NCI-H1436 treated with DMSO at 0.1 percent for 48 hours (cell line): ENCODE results near the gene DLK1.

Experiments
- DNase-seq: peaks from one replicate; lab custom pipeline; 2025; lab: John Stamatoyannopoulos, UW

DLK1 gene

GRCh38 chr14:100726550-100727085 is at the start of gene DLK1:
Gene DLK1 (plus strand): TSS chr14:100726892. CDS start chr14:100727069, 177 bp downstream.
- DNase-seq, result no peak

DNA sequence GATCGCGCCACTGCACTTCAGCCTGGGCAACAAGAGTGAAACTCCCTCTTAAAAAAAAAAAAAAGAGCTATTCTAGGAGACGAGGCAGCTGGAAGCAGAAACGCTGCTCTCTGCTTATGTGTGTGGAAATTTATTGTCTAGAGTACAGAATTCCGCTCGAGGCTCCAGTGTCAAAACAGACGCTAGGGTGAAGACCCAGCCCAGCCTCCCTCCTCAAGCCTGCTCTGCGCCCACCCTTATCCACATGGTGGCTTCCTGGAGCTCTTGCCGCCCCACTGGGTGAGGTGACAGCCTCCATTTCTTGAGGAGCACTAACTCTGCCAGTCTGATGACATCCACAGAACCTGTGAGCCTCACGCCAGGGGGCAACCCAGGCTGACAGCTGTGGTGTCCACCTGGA is 49.5 kb upstream of the DLK1 start:
- no peak for DNase-seq

GRCh38 chr14:100677554-100678468 is 48.9 kb upstream of the DLK1 start:
- no peak for DNase-seq

- no peak for DNase-seq
Measured at GRCh38 chr14:100678469-100678828, 48.2 kb upstream of the DLK1 start.

DNA sequence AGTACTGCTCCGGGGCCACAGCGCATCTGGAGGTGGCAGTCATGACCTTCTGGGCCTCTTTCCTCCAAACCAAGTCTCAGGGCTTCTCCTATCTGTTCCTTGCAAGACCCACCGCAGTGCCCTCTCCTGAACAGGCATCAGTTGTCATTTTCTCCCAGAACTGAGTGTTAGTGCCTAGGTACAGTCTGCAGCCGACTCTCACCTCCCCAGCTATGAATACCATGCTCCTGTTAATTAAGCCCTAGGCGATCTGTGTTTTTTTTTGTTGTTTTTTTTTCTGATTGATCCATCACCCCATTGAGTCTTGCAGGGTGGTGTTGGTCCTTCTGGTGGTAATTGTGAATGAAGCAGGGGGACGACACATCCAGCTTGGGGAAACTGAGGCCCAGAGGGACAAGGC is 47.5 kb upstream of the DLK1 start:
- DNase-seq, result no peak

DNA sequence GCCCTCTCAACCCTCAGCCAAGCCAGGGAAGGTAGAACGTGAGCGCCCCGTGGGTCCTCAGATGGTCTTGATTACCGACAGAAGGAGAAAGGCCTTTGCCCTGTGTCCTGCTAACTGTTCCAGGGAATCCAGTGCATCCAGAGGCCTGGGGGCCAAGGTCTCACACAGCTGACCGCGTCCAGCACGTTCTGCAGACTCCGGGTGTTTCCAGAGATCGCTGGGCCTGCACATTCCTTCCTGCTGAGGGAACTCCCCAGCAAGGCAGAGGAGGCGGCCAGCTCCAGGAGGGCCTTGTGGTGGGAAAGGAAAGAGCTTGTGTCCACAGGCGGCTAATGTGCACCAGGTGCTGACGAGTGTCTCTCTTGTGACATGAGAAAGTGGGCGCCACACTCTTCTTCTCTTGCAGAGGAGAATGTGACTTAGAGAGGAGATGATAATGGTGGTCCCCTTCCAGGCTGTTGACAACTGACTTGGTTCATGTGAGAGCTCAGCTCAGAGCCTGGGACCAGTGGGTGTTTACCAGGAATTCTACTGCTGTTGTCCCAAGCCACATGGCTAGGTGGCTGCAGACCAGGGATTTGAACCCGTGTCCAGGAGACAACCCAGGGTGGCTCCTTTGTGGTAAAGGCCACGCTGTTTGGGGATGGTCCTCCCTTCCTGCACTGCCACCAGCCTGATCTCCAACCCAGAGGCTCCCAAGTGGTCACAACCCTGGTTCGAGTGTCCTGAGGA is 46.8 kb upstream of the DLK1 start:
- DNase-seq, result no peak

DNA sequence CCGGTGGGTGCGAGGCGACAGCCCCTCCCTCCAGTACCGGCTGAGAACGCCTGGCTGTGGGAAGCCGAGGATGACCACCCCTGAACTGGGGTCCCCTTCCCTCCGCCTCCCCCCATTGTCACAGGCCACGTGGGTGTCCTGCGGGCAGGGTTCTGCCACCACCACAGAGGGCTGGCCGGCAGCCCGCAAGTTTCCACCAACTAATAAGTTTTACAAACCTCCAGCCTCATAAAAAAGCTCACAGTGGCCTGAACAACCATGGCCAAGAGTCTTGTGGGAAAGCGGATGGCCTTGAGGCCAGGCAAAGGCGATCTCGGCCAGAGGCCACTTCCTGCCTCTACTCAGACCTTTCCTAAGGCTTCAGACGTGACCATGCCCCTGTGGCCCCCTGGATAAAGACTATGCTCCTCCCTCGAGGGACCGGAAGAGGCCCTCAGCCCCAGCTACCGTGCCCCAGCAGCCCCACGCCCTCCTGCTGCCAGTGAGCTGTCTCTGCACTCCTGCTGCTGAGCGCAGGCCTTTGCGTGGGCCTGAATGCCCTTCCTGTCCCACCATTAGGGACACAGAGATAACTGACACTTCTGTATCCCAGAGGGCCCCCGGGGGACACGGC is 46.1 kb upstream of the DLK1 start:
- no peak for DNase-seq

DNA sequence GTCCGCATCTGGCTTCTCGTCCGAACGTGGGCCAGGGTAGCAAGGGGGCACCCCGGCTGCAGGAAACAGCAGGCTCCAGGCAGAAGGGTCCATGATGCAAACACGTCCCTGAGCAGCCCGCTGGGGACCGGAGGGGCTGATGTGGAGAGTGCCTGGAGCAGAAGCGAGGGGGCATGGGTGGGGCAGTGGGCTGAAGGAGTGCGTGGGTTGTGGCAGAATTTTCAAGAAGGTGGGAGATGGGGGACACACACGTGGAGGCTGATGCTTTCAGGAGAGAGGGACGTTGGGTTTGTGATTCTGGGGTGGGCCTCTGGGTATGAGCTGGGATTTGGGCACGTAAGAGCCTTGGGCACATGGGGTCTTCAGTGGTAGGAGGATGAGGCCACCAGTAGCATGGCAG is 45.6 kb upstream of the DLK1 start:
- DNase-seq, result no peak

DNA sequence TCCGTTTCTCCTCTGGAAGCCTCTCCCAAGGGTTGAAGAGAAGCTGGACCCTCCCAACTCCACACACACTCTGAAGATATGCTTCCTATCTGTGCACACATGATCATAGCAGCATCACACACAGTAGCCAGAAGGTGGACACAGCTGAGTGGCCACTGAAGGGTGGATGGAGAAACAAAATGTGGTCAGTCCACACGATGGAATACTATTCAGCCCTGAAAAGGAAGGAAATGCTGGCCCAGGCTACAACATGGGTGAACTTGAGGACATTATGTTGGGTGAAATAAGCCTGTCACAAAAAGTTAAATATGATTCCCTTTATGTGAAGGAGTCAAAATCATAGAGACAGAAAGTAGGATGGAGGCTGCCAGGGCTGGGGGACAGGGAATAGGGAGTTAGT is 43.9 kb upstream of the DLK1 start:
- no peak for DNase-seq

GRCh38 chr14:100683578-100683977 is 43.1 kb upstream of the DLK1 start:
- no peak for DNase-seq

DNA sequence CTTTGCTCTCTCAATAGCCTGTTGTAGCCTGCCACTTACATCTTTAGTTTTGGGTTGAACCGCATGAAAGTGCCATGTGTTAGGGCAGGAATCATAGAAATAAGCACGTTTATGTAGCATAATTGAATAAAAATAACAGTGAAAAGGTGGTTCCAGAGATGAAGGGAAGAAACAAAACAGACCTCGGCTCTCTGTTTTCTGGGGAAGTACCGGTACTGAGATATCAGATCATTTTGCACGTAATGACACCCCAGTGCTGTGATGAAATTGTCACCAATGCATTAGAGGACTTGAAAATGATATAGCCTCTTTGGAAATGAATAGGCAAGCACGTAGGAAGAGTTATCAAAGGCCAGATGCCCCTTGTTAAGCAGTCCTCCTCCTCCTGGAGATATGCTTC is 42.5 kb upstream of the DLK1 start:
- DNase-seq, result no peak

GRCh38 chr14:100684961-100685360 is 41.7 kb upstream of the DLK1 start:
- DNase-seq, result no peak

GRCh38 chr14:100686858-100687257 is 39.8 kb upstream of the DLK1 start:
- no peak for DNase-seq

DNA sequence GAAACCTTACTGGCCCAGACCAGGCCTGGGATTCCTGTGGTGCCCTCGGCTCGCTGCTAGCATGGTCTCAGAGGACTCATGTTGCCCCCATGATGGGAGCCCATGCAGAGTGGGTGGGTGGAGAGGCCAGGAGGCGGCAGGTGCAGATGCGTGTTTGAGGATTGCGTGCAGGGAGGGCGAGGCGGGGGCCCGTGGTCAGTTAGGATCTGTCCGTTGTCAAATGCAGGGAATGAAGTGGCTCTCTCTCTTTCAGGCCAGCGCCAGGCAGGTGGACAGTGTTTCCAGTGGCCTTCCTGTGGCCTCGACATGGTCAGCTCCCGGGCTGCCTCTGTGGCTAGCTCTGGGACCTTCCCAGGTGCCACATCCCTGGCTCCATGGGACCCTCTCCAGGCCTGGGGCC is 39.3 kb upstream of the DLK1 start:
- DNase-seq, result no peak

DNA sequence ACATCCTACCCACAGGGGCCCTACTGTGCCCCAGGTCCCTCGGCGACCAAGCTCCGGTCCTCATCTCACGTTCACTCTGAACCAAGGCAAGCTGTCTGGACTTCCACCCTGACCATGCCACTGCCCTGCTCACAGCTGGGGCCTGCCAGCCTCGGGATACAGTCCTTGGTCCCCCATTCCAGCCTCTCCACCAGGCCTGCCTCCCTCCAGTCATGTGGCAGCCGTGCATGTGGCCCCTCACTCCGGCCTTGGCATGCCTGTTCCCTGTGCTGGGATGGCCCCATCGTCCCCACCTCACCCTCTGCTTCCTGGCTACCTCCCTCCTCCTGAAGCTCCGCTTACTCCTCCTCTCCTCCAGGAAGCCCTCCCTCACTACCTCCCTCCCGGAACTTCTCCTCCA is 38.6 kb upstream of the DLK1 start:
- no peak for DNase-seq

DNA sequence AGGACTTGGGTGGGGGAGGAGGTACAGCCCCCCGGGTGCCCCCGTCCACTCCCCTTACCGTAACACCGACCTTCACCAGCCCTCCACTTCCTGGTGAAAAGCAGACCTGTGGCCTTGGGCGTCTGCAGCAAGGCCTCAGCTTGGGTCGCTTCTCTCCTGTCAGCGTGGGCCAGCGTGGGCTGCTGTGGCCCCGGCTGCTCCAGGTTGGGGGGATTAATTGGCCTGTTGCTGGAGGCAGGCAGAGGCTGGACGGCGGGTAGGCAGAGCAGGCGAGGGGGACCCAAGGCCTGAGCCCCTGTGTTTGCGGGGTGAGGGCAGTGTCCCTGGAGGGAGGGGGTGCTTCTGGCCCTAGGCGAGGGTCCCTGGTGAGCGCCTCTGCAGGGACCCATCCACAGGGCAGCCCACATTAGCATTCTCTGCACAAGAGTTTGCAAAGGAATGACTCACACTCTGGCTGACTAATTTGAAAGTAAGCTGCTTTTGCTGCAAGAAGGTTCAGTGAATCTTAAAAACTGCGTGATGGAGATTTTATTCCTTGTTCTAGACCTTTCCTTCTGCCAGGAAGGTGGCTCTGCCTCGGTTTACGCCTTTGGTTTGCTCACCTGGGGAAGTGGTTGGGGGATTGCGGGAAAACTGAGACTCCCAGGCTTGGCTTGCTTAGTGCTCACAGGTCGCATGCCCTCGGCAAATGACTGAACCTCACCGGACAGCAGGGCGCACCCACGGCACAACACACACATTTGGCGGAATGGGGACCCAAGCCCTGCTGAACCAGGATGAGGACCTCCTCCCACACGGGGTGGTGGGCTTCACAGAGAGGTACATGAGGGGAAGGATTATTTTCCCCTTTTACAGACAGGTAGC is 37.9 kb upstream of the DLK1 start:
- no peak for DNase-seq

GRCh38 chr14:100690672-100691071 is 36.0 kb upstream of the DLK1 start:
- no peak for DNase-seq

GRCh38 chr14:100691395-100692056 is 35.2 kb upstream of the DLK1 start:
- DNase-seq, result peak; percentile 87

GRCh38 chr14:100692256-100692655 is 34.4 kb upstream of the DLK1 start:
- no peak for DNase-seq

- peak; percentile 66 for DNase-seq
Measured at GRCh38 chr14:100692859-100693558, 33.7 kb upstream of the DLK1 start.
